ENCODE results near the gene MTMR3.
A peak's percentile ranks its signal among the peaks of the same experiment; 100 is the strongest.

MTMR3 gene

DNA sequence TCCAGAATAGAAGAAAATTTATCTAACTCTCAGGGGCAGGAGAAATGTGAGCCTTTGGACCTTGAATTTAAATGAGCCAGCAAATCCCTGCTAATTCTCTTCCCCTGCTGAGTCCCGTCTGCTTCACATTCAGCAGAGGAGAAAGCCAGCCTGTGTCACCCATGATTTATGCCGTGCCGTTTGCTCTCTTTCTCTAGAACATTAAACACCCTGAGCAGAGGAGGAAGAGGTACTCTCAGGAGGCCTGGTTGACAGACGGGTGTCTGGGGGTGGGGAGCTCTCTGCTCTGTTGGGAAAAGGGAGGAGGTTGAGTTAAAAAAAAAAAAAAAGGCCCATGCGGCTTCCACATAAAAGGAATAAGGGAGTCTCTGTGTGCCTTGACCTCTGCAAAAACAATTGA is 11.3 kb upstream of the MTMR3 start:
- DNase-seq, result peak; percentile 93

DNA sequence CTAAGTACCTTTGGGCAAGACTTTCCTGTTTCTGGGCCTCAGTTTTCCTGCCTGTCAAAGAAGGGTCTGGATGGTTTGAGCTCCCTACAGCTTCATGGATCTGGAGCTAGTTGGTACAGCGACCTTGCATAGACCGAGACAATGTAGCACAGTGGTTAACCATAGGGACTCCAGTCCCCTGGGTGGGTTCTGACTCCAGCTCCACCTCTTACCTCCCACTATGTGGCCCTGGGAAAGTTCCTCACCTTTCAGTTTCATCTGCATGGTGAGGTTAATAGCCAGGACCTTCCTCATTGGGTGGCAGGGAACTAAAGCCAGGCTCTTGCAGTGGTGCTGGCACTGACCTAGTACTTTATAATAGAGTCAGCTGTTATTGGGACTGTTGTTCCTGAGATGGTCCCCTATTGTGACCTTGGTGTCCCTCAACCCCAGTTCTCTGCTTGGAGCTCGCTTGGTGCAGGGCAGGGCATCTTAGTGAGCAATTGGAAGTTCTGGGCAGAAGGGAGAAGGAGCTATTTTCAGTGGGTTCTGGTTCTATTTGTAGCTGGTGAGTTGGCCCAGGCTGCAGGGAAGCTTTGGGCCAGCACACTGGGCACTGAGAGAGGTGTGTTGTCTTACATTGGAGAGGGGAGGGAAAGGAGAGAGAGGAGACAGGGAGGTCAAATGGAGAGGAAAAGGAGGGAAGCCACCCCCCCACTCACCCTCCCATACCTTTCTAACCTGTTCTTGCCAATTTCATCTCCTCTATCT is 10.7 kb upstream of the MTMR3 start:
- DNase-seq, result peak; percentile 59

DNA sequence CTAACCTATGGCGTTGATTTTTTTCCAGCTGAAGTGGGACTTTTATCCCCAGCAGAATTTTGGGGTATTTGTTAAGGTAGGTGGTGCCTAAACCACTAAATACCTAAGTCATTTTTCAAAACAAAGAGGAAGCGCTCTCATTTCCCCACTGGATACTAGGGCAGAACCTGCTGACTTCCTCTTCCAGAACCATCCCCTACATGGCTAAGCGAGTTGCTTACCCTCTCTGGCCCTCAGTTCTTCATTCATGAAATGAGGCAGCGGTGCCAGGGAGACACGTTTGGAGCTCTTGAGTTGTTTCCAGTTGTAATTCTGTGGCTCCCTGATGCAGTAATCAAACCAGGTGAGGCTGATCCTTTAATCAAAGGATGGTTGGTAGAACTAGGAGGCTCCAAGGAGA is 10.0 kb upstream of the MTMR3 start:
- no peak for DNase-seq

DNA sequence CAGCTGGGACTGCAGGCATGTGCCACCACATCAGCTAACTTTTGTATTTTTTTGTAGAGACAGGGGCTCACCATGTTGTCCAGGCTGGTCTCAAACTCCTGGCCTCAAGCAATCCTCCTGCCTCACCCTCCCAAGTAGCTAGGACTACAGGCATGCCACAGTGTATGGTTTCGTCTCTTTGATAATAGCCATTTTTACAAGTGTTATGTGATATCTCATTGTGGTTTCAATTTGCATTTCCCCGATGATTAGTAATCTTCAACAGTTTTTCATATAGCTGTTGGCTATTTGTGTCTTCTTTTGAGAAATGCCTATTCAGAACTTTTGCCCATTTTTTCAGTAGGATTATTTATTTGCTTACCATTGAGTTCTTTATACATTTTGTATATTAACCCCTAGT is 9.0 kb upstream of the MTMR3 start:
- no peak for DNase-seq

DNA sequence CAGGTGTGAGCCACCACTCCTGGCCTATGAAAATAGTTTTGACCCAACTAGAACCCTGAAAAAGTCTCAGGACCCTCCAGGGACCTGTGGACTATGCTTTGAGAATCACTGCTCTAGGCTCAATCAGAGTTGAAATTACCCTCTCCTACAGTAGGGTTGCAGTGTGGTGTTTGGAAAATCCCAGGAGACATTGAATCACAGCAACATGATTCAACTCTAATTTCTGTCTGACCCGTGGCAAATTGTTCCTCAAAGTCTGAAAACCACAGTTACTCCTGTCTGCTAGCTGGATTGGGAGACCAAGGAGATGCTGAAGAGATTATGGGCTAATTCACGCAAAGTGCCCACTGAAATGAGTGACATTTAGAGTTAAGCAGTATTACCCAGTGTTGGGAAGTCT is 5.4 kb upstream of the MTMR3 start:
- no peak for DNase-seq

DNA sequence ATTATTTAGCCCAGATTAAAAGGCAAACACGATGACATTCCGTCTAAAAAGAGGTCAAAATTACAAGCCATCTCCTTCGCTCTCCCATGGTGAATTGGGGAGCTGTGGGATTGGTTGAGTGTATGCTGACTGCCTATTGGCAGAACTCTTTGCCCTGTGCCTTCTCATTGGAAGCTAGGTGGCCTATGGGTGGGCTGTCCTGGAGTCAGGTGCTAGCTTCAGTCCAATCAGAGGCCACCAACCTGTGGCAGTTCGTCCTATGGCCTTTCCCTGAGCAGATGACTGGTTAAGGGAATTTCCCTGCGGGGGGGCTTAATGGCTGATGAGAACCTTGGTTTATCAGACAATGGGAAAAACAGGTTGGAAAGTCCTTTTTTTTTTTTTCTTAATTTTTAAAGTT is 3.2 kb upstream of the MTMR3 start:
- peak; percentile 20 for DNase-seq

DNA sequence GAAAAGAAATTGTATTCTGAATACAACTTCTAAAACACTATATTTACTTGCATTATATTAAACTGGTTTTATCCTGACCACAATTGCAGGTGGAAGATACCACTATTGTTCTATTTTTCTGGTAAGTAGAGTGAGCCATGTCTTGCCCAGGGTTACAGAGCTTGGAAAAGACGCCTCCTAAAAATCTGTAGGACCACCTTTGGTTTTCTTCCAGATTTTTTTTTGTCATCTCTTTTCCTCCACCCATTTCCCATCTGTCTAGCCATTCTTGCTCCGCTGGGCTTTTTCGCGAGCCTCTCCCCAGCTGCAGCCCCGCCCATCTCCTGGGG is 294 bp upstream of the MTMR3 start:
- no peak for DNase-seq

DNA sequence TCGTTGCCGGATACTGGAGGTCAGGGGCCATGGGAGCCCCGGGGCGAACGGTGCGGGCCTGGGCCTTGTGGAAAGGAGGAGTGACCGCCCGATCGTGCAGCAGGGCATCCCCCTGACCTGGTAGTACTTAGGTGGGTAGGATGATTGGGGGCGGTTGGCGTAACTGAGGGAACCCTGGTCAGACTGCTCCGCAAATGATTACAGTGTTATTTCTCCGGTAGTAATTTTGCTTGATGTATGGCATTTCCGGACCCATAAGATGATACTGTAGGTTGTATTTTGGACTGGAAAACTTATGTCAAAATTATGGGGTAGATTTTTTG is 762 bp downstream of the MTMR3 start:
- no peak for DNase-seq

DNA sequence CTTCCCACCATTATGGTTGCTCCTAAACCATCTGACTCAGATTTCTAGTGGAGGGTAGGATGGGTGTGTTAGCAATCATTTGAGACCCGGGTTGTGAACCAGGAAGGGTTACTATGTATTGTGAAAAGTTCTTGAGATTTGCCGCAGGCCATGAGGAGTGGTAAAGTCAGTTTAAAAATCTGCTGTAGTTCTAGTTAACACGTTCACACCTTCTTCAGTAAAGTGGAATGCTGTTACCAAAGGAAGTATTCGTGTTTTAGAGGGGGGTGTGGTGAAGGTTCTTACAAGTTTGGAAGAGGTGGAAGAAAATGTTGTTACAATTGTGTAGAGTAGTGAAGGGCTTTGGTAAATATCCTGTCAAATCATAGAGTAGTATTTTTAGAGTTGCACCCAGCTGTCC is 2.6 kb downstream of the MTMR3 start:
- no peak for DNase-seq

DNA sequence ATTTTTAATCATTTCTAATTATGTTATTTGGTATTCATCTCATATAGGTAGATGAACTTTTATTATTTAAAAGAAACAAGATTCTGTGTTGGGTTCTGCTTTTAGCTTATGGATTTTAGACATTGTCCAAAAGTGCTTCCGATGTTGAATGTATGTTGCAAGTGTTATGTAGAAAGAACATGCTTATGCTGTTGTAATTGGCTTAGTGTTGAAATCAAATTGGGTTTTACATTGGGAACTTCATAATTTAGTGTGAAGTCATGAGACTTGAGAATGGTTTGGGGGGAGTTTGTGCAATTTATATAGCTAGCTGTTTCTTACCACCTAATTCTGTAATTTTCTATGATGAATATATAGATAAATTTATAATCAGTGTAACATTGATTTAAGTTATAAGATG is 3.6 kb downstream of the MTMR3 start:
- DNase-seq, result no peak

DNA sequence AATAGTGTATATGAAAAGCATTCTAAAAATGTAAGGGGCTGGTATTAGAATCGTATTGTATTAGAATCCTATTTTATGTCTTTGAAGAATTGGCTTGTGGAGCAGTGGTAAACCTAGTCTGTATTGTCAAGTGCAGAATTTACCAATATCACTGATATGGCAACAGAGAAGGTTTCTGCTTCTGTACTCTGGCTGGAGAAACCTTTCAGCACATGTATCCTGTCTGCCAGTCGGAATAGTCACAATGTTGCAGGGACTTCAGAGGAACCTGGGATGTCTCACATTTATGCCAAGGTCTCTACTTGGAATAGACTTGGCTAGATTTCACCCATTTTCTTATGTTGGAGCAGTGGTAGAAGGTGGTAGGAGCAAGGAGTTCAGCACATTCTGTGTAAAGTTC is 4.4 kb downstream of the MTMR3 start:
- DNase-seq, result peak; percentile 5

DNA sequence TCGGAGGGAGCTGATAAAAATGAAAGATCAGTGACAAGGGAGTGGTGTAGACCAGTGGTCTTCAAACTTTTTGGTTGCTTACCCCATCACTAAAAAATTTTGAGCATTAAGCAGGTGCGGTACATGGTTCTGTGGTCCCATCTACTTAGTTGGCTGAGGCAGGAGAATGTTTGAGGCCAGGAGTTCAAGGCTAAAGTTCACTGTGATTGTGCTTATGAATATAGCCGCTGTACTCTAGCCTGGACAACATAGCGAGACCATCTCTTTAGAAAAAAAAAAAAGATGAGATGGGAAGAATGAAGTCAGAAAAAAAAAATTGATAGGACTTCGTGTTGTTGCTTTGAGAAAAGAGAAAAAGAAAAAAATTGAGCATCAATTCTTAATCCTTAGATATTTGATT is 7.8 kb downstream of the MTMR3 start:
- no peak for DNase-seq

DNA sequence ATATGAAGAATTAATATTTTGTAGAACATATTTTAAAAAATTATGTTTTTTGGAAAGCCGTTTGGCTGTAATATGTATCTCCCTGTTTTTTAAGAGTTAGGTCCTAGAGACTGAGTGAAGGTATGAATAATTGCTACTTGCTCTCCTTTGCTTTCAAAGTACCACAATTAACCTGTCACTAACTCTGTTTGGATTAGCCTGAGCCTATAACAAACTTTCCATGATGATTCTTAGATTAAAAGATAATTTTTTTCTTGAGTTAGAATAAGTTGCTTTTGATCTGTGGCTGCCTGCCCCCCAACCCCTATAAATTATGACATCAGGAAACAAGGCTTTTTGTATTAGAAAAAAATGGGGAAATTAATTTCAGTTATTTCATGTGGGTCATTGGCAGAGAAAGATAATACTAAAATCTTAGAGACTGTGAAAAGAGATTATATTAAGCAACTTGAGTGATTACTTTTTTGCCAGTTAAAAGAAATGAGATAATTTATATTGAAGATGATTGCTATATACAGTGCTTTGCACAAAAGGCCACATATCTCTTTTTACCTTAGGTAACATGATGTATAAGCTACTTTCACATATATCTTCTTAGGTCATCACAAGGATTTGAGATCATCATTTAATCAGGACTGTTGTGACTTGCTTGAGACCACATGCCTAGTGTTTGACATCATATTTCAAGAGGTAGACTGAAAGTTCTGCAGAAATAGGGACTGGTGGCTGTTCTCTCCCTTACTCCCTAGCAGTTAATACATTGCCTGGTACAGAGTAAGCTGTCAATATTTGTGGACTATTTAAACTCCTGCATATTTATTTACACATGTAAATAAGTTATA is 9.6 kb downstream of the MTMR3 start:
- DNase-seq, result no peak

DNA sequence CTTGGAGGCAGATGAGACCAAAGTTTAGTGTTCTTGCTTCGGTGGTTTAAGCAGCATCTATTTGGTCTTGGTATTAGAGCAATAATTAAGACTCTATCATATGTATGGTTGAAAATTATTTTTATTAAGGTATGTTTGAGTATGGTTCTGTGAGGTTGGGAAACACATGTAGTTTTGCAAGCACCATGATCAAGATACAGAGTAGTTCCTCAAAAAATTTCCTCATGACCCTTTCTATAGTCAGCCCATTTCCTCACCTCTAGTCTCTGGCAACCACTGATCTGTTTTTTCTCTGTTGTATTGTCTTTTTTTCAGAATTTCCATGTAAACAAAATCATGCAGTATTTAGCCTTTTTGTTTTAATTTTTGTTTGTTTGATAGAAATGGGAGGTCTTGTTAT is 18.4 kb downstream of the MTMR3 start:
- no peak for DNase-seq

DNA sequence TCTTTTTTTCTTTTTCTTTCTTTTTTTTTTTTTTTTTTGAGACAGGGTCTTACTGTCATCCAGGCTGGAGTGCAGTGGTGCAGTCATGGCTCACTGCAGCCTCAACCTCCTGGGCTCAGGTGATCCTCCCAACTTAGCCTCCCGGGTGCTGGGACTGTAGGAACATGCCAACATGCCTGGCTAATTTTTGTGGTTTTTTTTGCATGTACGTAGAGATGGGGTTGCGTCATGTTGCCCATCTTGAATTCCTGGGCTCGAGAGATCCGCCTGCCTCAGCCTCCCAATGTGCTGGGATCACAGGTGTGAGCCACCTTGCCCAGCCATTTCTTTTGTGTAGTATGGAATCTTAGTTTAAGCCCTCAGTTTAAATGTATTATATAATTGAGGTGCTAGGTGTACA is 20.4 kb downstream of the MTMR3 start:
- DNase-seq, result no peak

DNA sequence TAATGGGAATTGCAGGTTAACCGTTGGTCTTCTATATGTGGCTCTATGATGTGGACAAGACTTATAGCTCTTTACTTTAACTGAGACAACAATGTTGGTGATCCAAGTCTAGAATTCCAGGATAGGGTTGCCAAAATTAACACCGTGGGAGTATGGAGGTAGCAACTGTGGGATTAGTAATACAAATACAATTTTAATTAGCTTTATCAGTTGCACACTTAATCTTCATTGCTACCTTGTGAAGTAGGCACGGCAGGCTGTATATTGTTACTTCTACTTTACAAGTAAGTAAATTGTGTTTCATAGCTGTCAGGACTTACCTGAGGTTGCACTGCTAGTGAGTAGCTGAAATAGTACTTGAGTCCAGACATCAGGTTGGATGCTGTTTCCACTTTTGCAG is 21.0 kb downstream of the MTMR3 start:
- DNase-seq, result no peak

DNA sequence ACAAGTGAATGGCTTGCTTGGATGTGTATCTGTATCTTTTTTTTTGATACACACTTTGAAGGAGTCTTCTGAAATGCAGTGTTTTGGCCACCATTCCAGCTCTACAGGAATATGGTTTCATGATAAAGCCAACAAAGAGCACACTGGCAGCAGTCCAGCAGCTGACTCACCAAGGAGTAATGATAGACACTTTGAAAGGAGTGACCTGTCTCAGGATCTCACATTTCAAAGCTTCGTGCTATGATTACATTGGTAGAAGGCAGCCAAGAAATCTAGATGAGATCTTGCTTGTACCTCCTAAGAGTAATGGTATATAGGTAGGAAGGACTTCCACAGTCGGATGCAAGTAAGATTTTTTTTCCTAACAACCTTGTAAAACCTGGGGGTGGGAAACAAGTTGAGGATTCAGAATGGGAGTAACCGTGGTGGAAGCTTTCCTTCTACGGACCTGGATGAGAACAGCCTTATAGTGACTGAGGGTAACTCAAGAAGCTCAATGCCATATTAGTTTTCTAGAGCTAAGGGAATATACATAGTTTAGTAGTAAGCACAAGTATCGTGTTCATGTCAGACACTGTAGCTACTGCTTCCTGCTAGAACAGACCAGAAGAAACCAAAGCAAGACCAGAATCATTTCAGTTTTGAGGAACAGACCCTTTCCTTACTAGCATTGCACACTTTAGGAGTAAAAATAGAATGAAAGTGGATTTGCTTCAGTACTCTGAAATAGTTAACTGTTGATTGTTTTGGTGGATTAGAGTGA is 25.0 kb downstream of the MTMR3 start:
- DNase-seq, result peak; percentile 31

DNA sequence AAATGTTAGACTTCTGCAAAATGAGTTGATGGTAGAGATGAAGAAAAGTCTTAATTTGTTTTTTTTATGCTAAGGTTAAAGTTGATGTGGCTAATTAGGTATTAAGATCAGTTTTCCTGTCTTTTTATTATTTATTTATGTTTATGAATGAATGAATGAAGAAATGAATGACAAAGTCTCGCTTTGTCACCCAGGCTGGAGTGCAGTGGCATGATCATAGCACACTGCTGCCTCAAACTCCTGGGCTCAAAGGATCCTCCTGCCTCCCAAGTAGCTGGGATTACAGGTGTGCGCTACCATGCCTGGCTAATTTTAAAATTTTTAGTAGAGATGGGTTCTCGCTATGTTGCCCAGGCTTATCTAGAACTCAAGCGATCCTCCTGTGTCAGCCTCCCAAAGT is 29.2 kb downstream of the MTMR3 start:
- DNase-seq, result no peak

DNA sequence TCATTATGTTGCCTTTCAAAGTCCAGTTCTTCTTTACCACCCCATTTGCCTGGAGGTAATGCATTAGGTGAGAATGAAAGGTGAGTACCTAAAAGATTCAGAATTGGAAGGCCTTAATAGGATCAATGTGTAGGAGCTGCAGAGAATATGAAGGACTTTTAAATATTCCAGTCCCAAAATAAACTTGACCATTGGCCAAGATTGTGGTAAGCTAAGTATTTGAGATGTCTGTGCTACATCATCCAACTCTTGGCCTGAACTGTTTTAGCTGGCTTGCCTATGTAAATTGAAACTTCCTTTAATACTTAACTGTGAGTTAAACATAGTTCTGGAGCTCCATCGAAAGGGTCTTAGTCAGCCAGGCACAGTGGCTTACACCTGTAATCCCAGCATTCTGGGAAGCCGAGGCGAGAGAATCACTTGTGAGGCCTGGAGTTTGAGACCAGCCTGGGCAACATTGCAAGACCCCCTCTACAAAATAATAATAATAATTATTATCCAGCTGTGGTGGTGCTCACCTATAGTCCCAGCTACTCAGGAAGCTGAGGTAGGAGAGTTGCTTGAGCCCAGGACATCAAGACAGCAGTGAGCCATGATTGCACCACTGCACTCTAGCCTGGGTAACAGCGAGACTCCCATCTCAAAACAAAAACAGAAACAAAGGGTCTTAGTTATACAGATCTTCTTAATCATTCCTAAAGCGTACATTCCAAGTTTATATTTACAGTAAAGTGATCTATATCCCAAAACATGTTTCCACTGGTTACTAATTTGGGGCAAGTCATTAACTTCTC is 29.8 kb downstream of the MTMR3 start:
- DNase-seq, result no peak

DNA sequence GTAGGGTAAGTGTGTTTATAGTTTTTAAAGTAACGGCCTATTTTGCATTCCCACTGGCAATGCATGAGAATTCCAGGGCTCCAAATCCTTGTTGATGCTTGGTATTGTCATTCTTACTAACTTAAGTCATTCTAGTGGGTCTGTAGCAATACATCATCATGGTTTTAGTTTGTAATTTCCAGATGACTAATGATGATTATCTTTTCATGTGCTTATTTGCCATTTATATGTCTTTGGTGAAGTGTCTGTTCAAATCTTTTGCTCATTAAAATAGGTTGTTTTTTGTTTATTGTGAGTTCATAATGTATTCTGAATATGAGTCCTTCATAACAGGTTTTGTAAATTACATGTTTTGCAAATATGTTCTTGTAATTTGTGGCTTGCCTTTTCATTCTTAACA is 31.2 kb downstream of the MTMR3 start:
- DNase-seq, result no peak

DNA sequence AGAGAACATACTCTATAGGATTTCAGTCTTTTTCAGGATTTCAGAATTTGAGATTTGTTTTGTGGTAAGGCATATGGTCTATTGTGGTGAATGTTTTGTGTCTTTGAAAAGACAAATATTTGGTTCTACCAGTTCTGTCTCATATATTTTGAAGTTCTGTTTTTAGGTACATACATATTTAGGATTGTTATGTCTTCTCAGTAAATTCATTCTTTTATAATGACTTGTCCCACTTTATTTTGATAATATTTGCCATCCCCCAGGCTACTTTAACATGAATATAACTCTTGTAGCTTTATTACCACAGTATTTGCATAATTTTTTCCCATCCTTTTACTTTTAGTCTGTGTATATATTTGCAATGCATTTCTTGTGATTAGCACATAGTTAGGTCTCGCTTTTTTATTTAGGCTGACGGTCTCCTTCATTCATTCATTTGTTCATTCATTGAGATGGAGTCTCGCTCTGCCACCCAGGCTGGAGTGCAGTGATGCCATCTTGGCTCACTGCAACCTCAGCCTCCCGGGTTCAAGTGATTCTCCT is 32.1 kb downstream of the MTMR3 start:
- DNase-seq, result no peak

DNA sequence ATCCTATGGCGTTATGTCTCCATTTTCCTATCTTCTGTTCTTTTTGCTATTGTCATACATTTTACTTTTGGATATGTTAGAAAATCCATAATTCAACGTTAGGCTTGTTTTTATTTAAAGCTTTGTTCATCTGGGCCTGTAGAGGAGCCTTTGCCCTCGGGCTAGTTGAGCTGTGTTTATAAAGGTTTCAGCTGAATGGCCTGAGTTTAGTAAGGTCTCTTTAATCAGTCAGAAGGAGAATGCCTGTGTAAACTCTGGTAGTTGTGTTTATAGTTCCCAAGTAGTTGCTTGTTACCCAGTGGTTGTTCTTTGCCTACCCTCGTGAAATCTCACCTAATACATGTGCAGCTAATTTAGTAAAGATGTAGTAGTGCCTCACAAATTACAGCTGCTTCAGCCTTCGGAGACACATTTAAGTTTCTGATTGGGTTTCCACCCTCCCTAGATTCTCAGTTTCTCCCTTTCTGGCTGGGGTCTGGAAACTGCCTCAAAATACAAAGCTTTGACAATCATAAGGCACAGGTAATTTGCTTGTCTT is 33.1 kb downstream of the MTMR3 start:
- DNase-seq, result no peak
